Muscle of back (tissue), 11 donors: ENCODE results near the gene SULT1E1. TPM values are rescaled to one million over a fixed set of nuclear protein-coding genes. Genes with fewer than 3 reads are reported as not detected.
A peak's percentile ranks its signal among the peaks of the same experiment; 100 is the strongest.
"Not testable (repeated sequence)": the region's sequence is repeated elsewhere in the genome, so short reads cannot be mapped to it uniquely, and the experiment has no call there.

Source experiments
- DNase-seq, 3 donors: peaks; one replicate each; pipeline versions ENCODE4 v3.0.0 to v3.0.0-alpha.2; 2013
- polyA plus RNA-seq, 10 donors: library from polyadenylated mRNA; unstranded; fragments of 120-200 nt; gene quantifications; one replicate each; pipeline ENCODE4 v1.2.1, GENCODE V29; 2013; ENCODE audit not compliant: insufficient read length in 10 of 10

SULT1E1 gene
- polyA plus RNA-seq, 10 donors, result 18.7 to 87.5 (median 34.9) TPM

DNA sequence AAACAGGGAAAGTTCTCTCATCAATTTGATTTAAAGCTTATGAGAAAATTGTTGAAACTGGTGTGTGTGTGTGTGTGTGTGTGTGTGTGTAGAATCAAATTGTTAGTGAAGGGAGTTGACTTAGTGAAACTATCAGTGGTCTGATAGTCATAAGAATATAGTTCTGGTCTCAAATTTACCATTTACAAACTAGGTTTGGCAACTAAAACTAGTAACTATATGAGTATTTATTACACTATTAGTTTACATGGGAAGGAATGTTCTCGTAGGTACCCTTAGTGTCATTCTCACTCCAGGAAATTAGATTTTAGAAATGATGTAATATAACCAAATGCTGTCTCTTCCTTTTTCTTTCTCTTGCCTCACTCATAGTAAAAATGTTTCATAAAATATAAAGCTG, 11.9 kb downstream of the SULT1E1 start:
- DNase-seq, result no peak

DNA sequence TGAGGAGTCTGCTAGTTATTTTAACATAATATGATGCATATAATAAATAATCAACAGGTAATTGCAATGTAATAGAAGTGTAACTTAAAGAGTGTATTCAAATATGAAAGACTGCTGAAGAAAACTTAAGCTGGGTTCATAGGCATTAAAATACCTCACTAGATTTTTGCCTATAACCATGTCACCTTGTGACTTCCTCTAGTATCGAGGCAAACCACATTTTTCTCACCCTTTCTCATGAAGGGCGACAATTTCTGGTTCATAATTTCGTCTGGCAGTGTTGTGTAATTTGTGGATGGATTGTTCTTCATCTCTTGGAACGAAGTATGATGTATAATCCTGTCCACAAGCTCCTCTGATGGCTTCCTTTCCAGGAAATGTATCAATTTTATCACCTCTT, 16.0 kb downstream of the SULT1E1 start:
- no peak for DNase-seq

DNA sequence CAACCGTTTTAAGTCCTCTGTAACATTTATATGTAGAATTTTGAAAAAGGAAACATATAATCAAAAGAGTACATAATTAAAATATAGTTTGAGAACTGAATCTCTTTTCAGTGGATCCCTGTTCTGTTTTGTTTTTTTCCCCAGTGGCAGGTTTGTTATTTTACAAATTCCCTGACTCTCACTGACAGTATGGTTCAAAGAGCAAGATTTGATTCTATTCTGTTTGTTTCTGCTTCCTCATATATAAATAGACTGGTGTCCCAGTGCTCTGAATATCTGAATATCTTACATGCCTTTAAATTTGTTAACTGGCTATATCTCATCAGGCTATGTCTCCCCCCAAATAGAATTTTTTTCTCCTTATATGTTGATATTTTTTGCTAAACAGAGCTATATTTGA, 16.6 kb downstream of the SULT1E1 start:
- DNase-seq, result no peak

DNA sequence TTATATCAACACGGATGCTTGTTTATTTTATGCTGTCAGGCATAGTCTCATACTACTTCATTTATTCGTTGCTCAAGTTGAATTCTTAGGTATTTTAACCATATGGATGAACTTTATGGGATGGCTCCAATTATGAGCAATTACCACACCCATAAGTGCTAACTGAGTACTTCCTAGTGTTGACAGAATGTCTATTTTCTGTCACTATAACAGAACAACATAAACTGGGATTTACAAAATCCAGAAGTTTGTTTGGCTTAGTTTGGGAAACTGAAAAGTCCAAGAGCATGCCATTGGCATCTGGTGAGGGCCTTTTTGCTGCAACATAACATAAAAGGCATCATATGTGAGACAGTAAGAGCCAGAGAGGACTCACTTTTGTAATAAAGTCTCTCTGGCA, 21.0 kb downstream of the SULT1E1 start:
- peak in 1 of 3 donors; percentile 48 for DNase-seq

DNA sequence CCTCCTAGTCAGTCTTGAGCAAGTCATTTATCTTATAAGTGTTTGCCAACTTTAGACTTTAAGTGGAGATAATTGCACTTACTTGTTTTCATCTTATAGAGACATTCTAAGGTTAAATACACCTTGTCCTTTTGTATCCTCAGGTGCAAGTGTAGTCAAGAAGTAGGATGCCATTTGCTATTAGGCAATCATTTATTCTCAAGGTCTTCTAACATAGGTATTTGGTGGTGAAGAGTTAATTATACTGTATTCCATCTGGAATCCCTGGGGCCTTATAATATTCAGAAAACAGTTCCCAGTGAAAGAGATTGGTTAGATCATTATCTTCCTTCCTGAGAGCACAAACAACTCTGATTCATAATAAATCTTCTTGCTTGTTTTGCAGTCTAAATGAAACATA, 23.7 kb downstream of the SULT1E1 start:
- DNase-seq, result no peak

DNA sequence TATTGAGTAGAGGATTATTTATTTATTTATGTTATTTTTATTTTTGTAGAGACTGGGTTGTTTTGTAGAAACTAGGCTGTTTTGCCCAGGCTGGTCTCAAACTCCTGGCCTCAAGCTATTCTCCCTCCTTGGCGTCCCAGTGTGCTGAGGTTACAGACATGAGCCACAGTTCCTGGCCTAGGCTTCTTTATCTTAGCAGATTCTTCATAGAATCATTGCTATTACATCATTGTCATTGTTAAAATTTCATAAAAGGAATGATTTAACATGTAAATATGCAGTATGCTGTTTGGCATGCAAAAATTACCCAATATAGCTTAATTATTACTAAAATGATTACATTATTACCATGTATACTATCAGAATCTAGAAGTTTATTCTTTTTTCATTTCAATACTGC, 24.2 kb downstream of the SULT1E1 start:
- DNase-seq, result no peak

DNA sequence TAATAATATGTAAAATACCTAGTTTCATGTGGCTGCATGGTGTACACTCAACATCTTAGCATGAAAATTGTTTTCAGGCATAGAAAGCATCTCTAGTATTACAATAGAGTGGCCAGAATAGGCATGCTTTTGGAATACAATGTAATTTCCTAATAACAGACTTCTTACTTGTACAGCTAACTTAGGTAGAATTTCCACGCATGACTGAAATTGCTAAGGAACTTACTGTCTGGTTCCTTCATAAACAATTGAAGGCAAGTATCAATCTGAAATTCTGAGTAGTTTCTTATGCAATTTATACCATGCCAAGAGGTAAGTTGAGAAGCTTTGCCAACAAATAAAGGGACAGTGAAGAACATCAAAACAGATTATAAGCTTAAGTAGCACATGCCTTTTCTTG, 26.7 kb downstream of the SULT1E1 start:
- no peak for DNase-seq

DNA sequence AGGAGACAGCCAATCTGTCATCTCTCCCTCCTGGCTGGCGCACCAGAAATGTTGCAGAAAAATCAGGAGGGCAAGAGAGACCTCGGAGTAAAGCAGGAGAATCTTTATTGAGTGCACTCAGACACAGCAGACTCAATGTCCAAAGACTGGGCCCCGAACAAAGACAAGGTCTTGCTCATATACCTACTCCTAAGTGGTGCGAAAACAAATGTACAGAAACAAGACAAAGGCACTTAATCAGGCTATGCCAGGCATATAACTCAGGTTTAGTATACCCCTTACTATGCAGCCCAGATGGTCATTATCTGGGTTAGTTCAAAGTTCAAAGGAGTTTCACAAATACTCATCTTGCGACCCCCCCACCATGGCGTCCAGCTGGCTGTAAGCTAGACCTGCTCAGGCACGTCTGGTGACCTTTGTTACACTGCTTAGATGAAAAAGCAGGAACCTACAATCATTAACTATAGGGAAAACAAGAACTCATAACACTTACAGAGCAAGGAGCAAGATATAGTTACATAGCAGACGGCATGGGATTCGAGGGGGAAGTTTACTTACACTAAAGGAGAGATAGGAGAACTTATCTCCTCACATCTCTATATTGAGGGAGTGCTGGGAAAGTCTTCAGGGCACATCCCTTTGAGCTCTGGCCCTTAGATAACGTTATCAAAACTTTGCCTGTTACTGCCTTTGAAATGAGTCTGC, 27.5 kb downstream of the SULT1E1 start:
- no peak for DNase-seq

DNA sequence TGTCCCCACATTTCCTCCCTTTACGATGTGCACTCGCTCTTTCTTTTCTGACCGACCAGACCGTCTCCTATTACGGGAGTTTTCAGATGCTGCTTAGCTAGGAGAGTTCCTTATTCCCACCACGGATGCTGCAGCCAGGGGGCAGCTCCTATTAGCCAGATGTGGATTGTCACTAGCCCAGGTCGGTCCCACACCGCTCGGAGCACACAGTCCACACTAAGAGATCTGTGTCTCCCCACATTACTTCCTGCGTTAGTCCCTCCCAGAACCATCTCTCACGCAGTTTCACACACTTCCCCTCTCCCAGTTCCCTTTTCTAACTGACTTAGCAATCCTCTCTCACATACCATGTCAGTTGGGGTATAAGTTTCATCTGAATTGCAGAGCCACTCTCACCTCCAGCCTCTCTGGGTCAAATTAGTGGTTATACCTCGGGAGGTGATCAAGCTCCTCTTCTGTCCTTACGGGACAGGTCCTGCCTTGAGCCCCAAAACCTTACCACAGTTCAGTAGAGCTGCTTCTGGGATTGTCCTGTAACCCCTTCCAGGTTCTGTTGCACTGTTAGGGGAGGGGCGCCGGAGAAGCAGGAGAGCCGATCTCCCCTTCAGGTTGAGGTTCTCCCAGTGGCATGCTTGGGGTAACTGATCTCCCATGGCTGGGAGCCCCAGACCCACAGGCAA, 28.2 kb downstream of the SULT1E1 start:
- no peak for DNase-seq

DNA sequence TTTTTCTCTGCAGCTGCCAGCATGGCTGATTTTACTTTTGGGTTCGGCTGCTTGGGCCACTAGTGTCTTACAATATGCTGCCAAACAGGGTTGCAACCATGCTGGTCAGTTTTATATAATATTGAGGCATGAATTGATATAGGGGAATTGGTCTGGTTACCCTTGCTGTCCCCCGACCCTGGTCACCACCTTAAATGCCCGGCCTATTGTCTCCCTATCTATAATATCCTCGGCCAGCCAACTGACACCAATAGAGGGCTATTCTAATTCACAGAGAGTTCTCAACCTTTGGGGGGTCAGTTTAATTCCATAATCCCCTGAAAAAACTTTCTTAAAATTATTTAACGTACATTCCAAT, 28.7 kb downstream of the SULT1E1 start:
- DNase-seq, result no peak

DNA sequence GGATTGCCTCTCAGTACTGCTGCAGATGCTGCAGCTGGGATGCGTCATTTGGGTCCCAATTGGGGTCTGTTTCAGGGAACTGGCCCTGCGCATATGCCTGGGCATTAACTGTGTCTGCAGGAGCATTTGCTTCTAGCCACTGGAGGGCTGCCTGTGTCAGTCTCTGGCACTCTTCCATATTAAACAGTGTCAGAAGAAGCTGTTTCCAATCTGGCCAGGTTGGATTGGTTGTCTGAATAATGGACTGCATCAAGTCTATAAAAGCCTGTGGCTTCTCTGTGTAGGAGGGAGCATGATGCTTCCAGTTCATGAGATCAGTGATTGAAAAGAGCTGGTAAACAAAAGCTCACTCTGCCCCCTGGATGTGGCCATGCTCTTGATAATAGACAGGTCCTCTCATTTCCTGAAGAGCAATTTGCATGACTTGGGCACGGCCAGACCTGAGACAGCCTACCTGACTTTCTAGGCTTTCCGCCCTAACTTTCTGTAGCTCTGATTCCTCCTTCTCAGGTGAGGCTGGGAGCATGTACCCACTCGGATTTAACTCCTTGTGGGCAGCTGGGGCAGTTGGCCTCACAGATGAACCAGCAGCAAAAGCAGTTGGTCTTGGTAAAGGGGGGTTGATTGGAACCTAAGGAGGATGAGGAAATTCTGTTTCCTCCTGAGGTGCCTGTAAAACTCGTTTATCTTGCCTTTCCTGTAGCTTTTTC, 29.2 kb downstream of the SULT1E1 start:
- DNase-seq, result peak in 1 of 3 donors; percentile 44

DNA sequence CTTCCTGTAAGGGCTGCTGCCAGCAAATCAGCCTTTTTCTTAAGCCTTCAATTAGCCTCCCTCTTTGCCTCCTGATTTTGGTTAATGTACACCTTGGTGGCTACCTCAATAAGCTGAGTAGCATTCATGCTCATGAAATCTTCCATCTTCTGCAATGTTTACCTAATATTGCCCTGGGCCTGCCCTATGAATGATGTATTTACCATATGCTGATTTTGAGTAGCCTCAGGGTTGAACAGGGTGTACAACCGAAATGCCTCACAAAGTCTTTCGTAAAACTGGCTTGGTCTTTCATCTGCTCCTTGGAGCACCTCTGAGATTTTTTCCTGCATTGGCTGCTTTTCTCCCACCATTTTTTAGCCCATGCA, 29.8 kb downstream of the SULT1E1 start:
- no peak for DNase-seq

DNA sequence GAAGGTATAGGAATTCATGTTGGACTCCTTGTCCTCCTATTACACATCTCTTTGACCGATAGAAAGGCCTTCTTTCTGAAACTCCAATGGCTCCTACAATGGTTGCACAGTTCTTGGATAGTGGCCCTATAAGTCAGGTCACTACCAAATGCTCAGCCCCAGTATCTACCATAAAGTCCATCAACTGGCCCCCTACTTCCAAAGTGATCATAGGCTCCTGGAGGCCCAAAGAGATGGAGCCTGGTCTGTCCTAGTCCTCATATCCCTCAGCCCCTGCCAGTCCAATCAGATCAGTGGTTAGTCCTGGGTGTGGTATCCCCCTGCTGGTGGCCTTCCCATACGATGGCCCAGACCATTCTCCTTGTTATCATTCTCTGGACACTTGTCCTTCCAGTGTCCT, 30.3 kb downstream of the SULT1E1 start:
- DNase-seq, result no peak

DNA sequence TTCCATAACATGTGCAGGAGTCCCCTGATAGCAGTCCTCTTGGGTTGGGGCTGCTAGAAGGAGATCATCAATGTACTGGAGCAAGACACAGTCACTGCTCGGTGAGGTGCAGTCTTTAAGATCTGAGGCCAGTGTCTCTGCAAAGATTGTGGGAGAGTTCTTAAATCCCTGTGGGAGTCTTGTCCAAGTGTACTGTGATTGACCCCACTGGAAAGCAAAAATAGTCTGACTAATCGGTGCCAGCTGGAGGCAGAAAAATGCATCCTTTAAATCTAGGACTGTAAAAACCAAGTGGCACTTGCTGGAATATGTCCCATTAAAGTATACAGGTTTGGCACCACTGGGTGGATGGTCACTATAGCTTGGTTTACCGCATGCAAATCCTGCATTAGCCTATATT, 31.1 kb downstream of the SULT1E1 start:
- DNase-seq, result no peak

DNA sequence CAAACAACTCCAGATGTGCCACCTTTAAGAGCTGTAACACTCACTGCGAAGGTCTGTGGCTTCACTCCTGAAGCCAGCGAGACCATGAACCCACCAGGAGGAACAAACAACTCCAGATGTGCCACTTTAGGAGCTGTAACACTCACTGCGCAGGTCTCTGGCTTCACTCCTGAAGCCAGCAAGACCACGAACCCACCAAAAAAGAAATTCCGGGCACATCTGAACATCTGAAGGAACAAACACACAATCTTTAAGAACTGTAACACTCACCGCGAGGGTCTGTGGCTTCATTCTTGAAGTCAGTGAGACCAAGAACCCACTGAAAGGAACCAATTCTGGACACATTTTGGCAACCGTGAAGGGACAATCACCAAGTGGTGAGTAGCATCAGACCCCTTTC, 34.9 kb downstream of the SULT1E1 start:
- DNase-seq, result not testable (repeated sequence)

DNA sequence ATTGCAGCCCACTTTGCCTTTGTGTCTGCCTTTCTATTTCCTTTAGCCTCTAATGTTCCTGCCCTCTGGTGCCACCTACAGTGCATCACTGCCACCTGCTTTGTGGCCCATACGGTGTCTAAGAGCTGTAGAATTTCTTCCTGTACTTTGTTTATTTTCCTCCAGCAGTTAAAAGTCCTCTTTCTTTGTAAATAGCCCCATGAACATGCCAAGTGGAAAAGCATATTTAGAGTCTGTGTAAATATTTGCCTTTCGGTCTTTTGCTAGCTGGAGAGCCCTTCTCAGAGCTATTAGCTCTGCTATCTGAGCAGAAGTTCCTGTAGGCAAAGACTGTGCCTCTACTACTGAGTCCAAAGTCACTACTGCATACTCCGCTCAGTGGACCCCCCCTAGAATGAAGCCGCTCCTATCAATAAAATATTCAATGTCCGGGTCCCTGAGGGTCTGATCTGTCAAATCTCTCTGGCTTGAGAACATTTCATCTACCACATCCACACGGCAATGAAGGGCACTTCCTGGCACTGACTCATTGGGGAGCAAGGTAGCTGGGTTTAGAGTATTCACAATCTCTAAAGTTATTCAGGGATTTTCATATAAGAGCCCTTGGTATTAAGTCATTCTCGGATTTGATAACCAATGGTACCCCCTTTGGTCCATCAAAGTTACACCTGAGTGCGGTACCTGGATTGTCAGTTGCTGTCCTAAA, 36.3 kb downstream of the SULT1E1 start:
- no peak for DNase-seq

DNA sequence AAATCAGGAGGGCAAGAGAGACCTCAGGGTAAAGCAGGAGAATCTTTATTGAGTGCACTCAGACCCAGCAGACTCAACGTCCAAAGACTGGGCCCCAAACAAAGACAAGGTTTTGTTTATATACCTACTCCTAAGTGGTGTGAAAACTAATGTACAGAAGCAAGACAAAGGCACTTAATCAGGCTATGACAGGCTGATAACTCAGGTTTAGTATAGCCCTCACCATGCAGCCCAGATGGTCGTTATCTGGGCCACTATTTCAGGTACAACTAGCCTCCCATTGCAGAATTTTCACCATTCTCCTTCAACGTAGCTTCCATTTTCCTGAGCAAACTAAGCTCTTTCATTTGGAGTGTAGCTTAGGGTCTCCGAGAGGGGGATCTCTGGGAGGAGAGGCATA, 36.9 kb downstream of the SULT1E1 start:
- no peak for DNase-seq

DNA sequence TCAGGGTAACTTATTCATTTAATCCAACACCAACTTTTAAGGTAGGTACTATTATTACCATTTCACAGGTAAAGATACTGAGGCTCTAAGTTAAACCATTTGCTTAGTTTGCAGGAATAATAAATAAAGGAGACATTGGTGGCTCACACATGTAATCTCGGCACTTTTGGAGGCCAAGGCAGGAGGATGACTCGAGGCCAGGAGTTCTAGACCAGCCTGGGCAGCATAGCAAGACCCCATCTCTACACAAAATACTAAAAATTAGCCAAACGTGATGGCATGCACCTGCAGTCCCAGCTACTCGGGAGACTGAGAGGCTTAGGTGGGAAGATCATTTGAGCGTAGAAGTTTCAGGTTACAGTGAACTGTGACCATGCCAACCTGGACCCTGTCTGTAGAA, 37.7 kb downstream of the SULT1E1 start:
- no peak for DNase-seq

DNA sequence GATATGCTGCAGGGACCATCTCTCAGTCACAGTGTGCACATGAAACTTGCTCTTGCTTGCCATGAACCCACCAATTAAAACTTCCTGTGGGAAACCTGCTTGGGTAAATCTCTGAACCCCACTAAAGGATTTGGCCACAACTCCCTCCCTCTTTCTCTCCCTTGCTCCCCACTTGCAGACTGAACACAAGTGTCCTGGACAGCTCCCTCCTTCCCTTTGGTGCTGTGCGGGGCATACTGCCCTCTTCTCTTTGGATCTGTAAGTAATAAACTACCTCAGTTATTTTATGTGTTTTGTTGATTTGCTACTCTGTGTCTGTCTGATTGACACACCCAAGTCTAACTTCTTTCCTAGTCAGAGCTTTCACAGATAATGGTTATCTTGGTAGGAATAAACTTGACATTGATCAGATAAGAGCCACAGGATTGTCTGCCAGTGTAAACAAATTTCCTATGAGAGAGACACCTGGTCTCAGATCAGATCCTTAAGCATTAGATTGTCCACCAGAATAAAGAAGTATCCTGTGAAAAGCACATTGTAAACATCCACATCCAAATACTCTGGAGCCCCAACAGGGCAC, 41.8 kb downstream of the SULT1E1 start:
- no peak for DNase-seq

DNA sequence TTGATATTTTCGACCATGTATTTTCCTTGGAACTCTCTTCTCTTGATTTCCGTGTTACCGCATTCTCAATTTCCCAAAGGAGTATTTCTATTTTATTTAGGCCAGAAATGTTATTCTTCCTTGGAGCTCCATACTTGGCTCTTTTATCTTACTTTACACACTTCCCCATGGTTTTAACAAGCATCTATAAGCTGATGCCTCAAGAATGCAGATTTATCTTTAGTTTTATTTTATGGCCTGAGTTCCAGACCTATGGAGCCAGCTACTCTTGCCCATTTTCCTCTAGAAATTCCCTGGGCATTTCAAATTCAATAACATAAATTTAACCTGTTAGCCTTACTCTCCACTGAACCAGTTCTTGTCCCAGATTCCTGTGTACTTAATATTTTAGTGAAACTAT, 43.7 kb downstream of the SULT1E1 start:
- peak; percentile 39 to 87 (median 57) for DNase-seq

DNA sequence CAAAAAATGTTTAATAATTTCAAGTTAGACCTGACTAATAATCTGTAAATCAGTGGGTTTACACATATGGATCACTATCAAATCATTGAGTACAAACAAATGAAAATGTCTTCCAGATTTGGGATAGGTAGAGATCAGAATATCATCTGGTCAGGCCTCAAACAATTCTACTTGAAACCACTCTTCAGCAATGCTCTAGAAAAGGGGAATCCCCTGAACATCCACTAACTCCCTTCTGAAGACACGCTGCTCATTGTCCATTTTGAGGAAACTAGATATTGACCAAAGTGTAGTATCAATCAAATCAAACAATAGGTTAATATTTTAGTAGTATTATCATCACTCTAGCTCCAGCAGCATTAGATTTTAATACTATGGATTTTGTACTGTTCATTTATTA, 46.3 kb downstream of the SULT1E1 start:
- no peak for DNase-seq

DNA sequence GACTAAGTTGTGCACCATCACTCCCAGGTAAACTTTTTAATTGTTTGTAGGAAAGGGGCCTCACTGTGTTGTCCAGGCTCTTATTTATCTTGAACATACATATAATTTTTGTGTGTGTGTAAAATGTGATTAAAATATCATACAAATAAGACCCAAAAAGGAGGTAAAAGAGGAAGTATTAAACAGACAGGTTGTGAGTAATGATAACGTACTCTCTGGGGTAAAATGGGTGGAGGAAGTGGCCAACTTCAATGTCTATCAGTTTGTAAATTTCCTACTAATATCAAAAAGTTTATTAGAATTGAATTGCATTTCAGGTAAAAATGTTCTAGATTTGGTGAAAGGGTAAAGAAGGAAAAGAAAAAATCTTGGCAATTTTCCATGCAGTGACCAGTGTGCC, 48.8 kb downstream of the SULT1E1 start:
- DNase-seq, result no peak
